Sciatic nerve (tissue), 2 donors: Measurements from ENCODE around the gene CEP78. TPM values are rescaled to one million over a fixed set of nuclear protein-coding genes. Genes with fewer than 3 reads are reported as not detected.
A peak's percentile ranks its signal among the peaks of the same experiment; 100 is the strongest.

Experiments
- ATAC-seq: fragments of 200-7000 bp; cut with Tn5 transposase; one replicate; pipeline ENCODE4 v1.9.1; 2020; ENCODE audit warnings: mild to moderate bottlenecking, moderate library complexity
- DNase-seq: peaks from one replicate; pipeline ENCODE4 v3.0.0-alpha.2; 2020; ENCODE audit warnings: low spot score
- intact Hi-C: fragments of 100-400 bp; cut with DNase I; formaldehyde crosslinking; loops from one replicate; pipeline ENCODE4 v1.14.2; 2022
- total RNA-seq: library from RNA; stranded (reverse); fragmentation: NEBNext Ultra II Directional; extraction: Animal tissue kit (Norgen Biotek cat#: 25700); gene quantifications from one replicate; pipeline ENCODE4 v1.2.1, GENCODE V29; 2021
- donor health status: DM: no; HTN: no; CAD: no.
- donor health status: DM: no; HTN: no; CAD: no.

CEP78 gene
- total RNA-seq, 1 donor from 2014 or later: 19.8 TPM

- DNase-seq: no peak
- intact Hi-C loops: no loop called here
- no peak for ATAC-seq
These were observed 85.6 kb downstream of the CEP78 start for GRCh38 chr9:78321505-78321904.

GRCh38 chr9:78324068-78324650 is 88.3 kb downstream of the CEP78 start:
- no peak for DNase-seq
- no peak for ATAC-seq
- intact Hi-C loops: no loop called here

GRCh38 chr9:78324682-78325081 is 88.8 kb downstream of the CEP78 start:
- ATAC-seq (no peak), DNase-seq (no peak)
- intact Hi-C loops: no loop called here

DNA sequence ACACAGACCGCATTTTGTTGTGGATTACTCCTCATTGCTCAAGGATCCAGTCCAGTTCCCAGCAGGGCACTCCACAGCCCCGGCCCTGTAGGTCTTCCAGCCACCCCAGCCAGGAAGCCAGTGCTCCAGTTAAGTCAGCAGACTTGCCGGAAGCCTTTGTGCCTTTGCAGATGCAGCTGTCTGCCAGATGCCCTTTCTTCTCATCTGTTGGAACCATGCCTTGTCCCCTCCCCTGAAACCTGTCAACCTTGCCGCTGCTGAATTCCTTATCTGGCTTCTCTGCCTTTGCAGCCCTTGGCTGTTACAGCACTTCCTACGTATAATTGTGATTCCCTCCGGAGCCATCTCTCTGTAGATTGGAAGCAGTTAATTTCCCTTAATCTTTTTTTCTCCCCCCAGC is 89.5 kb downstream of the CEP78 start:
- no peak for DNase-seq
- ATAC-seq: peak; percentile 71
- intact Hi-C loops: no loop called here

DNA sequence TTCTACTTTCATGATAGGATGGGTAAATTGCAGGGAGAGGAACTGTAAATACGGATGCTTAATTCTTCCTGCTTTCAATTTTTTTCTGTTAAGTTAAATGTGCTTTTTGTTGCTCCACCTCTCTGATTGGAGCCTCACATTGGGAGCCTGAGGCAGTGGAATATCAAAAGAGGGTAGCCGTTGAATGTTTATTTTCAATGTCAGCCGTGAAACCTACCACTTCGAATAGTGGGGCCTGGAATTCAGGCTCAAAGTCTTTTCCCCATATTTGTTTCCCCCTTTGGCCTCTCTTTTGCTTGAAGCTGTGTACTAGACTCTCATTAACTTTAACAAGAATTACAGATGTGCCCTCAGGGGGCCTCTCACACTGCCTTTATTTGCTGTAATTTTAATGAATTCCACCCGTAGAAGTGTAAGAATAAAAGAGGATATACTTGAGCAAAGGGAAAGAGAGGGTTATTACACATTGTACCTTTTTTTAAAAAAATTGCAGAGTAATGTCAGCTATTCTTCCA is 90.0 kb downstream of the CEP78 start:
- intact Hi-C loops: no loop called here

GRCh38 chr9:78326564-78326963 is 90.7 kb downstream of the CEP78 start:
- no peak for DNase-seq
- intact Hi-C loops: no loop called here
- ATAC-seq: no peak

More for the DNA sequence above, 90.0 kb downstream of the CEP78 start:
- DNase-seq (no peak), ATAC-seq (no peak)

Other genes starting within 250 kb of the CEP78 start
- 97.5 TPM for gene GNAQ, start 204.3 kb upstream of the CEP78 start, total RNA-seq
- 17.0 TPM for gene PSAT1, start 61.0 kb downstream of the CEP78 start, total RNA-seq